MV-4-11 (cell line): ENCODE data around the gene ASXL2.
"Not testable (repeated sequence)": the region's sequence is repeated elsewhere in the genome, so short reads cannot be mapped to it uniquely, and the experiment has no call there.

Experiments
- DNase-seq: peaks from one replicate; lab custom pipeline; 2025; lab: John Stamatoyannopoulos, UW

The ASXL2 gene

DNA sequence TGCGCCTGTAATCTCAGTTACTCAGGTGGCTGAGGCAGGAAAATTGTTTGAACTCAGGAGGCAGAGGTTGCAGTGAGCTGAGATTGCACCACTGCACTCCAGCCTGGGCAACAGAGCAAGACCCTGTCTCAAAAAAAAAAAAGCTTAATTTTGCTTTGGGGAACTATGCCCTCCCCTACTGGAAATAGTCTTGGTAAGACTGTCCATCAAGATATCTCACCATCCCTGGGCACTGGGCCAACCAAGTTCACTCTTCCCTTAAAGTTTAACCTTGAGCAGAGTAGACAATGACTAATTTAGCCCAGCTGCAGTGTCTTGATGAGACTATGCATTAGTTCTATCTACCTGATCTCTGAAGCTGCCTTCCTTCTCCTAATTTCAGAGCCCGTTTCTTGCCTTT, 44.7 kb downstream of the ASXL2 start:
- peak; percentile 24 for DNase-seq

DNA sequence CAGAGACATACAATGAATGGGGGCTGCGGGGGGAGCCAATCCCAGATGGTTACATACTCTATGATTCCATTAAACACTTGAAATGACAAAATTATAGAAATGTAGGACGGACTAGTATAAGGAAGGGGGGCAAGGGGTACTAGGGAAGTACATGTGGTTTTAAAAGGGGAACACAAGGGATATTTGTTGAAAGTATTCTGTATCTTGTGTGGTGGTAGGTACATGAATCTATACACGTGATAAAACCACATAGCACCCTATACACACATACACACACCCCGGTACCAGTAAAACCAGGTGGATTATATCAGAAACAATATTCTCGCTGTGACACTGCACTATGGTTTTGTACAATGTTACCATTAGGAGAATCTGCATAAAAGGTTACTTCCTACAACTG, 45.4 kb downstream of the ASXL2 start:
- DNase-seq: no peak

DNA sequence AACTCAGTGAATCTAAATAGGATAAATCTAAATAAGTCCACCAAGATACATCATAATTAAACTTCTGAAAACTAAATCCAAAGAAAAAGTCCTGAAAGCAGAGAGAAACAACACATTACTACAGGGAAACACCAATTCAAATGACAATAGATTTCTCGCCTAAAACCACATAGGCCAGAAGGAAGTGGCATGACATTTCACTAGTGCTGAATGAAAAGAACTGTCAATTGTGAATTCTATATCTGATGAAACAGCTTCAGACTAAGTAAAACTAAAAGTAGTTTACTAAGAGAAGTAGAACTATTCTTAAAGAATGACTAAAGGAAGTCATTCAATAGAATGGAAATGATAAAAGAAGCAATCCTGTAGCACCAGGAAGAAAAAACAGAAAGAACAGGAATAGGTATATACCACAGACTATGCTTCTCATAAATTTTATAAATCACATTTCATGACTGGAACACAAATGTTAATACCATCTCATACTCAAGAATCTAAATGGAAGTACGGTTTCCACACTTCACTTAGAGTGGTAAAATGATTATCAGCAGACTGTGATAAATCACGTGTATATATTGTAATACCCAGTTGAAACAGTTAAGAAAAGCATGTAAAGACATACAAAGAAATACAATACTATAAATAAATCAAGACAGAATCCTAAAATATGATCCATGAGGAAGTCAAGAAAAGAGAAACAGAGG, 46.4 kb downstream of the ASXL2 start:
- DNase-seq: peak; percentile 29

DNA sequence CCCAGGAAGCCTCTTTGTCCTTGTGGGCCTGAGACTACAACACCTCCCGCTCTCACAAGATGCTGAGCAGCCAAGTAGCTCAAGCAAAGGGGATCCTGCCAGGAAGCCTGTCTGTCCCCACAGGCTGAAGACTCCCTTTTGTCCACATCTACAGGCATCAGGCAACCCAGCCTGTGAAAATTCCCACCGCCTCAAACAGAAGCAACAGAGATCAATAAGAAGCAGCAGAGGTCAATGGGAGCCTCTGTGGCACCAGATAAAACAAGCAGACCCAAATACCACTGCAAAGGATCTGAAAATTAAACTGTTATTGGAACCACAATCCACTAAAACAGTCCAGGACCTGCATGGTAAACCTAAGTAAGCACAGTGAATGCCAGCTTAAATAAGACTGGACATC, 48.5 kb downstream of the ASXL2 start:
- DNase-seq: no peak

DNA sequence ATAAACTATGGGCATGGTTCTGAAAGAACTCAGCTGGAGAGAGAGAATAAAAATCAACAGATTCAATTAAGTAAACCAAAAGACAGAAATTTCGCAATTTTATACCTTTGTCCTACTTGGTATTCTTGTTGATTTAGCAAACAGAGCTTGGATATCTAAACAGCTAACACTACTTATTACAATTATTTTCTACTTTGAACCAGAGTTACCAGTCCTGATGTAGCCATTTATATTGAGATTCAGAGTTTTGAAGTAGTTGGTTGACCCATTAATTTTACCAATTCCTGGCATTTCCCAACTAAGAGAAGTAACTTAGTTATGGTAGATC, 48.9 kb downstream of the ASXL2 start:
- DNase-seq: no peak

GRCh38 chr2:25828532-25829376, 49.5 kb downstream of the ASXL2 start:
- not testable (repeated sequence) for DNase-seq

DNA sequence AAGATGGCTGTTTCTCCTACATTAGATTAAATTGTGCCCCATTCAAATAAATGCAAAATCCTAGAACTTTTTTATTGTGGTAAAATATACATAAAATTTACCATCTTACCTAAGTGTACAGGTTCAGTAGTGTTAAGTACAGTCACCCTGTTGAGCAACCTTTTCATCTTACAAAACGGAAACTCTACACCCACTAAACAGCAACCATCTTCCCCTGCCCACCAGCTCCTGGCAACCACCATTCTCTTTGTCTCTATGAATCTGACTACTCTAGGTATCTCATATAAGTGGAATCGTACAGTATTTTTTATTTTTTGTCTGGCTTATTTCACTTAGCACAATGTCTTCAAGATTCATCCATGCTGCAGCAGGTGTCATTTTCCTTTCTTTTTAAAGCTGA, 53.0 kb downstream of the ASXL2 start:
- DNase-seq: no peak

- DNase-seq: no peak
Observed at GRCh38 chr2:25824718-25825117, 53.6 kb downstream of the ASXL2 start.

- DNase-seq: no peak
Observed at GRCh38 chr2:25824216-25824615, 54.1 kb downstream of the ASXL2 start.

DNA sequence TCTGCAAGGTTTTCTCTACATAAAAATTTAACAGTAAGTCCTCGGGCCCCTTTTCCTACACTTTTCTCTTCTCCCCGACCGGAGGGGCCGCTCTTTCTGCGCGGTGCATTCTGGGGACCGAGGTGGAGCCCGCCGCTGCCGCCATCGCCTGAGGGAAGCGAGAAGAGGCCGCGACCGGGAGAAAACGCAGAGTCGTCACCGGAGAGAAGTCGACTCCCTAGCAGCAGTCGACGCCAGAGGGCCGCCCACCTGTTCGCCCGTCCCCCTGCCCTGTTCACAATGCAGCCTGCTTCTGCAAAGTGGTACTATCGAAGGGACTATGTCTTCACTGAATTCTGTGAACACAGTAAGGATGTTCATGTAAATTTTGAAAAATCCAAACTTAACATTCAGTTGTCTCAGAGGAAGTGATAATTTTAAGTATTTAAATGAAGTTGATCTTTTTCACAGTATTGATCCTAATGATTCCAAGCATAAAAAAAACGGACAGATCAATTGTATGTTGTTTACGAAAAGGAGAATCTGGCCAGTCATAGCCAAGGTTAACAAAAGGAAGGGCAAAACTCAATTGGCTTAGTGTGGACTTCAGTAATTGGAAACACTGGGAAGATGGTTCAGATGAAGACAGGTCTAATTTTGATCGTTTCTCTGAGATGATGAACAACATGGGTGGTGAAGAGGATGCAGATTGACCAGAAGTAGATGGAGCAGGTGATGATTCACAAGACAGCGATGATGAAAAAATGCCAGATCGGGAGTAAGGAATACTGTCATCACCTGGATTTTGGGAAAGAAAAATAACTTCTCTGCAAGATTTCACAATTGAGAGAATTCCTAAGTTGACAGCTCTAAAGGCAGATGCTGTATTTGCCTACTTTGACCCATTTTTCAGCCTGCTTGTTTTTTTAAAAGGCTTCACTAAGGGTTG, 55.8 kb downstream of the ASXL2 start:
- DNase-seq: no peak

DNA sequence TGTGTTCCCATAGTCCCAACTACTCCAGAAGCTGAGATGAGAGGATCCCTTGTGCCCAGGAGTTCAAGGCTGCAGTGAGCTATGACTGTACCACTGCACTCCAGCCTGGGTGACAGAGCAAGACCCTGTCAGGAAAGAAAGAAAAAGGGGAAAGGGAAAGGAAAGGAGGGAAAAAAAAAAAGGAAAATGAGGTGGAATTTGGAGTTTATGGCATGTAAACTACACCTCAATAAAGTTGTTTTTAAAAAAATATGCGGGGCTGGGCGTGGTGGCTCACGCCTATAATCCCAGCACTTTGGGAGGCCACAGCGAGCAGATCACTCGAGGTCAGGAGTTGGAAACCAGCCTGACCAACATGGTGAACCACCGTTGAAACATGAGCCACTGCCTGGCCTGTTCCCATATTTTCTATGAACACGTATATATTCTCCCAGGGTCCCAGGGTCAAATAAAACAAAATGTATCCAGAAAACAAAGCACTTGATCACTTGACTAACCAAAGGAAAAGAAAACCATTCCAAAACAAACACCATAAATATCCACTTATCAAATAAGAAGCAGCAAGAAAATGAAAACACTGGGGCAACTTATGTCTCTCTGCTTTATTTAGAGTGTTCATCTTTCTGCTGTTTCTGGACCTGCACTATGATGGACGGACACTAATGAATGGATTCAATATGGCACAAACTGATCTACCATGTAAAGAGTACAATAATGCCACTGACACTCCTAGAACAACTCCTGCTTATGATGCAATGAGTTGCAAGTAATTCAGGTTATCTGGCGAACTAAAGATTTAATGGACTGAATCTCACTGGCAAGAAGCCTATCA, 56.8 kb downstream of the ASXL2 start:
- peak; percentile 11 for DNase-seq

DNA sequence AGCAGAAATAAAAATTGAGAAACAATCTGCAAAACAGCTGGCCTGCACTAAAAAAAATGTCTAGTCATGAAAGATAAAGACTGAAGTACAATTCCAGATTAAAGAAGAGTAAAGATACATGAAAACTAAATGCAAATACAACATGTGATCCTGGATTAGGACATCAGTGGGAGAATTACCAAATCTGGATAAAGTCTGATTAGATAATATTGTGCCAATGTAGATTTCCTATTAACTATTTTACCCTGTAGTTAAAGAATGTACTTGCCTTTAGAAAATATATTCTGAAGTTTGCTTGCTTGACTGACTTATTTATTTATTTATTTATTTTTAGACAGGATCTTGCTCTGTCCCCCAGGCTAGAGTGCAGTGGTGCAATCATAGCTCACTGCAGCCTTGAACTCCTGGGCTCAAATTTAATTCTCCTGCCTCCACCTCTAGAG, 58.7 kb downstream of the ASXL2 start:
- DNase-seq: no peak

DNA sequence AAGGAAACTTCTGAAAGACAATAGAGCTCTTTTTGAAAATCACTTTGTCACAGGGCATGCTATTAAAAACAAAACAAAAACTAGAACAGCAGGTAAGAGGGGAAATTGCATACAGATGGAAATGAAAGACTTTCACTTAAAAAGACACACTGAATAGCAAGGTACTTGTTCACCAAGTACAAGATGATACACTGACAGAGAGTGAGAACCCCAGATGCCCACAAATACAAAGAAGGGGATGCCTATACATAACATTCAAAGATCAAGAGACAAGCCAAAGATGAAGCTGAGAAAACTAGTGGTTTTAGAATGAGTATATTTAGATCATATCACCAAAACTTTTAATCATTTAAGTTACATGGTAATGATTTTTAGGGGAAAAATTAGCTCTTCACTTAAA, 60.7 kb downstream of the ASXL2 start:
- DNase-seq: no peak

GRCh38 chr2:25817006-25817405, 61.3 kb downstream of the ASXL2 start:
- no peak for DNase-seq

DNA sequence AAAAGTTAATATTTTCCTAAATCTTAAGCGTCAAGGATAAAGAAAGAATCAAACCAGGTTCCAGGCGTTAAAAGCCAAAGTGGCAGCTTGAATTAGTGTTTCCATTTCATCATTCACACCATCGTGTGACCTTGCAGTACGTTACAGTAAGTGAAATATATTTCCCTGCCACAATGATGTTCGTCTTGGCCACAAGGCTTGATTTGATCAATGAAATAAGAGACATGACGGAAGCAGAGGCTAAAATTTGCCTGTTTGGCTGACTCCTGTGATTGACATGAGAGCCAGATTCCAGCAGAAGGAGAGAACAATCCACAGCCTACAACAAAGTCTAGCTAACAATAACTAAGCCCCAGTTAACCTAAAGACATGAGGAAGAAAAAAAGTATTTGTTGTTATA, 62.0 kb downstream of the ASXL2 start:
- DNase-seq: no peak

DNA sequence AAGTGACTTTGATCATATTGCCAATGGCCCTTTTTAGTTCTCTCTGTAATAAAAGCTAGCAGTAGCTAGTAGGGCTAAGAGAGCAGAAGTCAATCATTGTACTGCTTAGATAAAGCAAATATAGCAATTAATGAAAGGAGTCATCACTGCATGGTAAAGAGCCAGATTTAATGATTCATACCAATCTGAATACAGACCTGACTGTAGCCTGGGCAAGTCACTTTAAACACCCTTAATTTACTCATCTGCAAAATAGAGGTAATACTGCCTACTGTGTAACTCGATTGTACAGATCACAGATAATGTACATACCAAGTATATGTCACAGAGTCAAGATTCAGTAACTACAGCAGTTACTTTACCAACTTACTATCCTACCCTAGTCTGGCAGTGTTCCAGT, 63.6 kb downstream of the ASXL2 start:
- DNase-seq: no peak

DNA sequence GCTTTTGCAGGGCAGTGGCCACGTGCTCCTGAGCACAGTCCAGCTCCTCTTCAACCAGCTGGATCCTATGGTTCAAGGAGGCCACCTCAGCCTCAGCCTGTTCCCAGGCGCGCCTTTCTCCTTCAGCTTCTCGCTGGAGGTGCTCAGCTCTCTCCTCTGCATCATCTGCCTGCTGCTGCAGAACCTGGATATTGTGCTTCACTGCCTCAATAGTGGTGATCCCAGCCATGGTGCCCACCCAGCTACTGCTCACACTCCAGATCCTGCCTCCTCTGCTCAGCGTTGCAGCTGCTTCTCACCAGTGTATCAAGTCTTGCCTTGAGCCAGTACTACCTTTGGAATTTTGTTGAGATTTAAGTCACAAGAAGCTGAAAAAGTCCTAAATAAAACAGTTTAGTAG, 67.9 kb downstream of the ASXL2 start:
- DNase-seq: no peak

DNA sequence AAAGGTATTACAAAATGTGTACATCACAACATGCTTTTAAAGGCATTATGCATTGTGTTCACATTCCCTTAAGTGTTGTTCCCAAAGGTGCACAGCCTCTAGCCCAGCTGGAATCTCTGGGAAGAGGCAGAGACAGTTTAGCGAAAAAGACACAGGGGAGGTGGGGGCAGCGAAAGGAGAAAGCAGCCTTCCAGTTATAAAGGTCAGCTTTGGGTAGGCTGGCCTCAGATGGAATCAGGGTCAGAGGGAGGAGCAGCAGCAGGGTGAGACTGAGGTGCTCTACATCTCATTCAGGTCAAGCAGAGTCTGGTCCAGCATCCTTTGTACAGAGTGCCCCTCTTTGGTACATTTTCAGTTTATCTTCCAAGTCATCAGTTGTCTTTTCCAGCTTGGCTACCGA, 68.6 kb downstream of the ASXL2 start:
- no peak for DNase-seq

DNA sequence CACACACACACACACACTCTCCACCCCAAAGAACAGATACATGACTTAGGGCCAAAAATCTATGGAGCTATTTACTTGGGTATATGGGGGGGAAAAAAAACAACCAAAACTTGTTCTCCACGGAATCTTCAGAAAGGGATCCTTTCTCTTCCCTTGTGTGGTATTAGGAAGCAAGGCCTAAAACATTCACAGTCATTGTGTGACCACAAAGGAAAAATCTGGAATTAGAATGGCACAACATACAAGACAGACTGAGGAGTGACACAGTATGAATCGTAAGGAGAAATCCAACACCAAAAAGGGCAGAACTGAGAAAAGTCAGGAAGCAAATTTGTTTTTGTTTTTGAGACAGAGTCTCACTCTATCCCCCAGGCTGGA, 70.3 kb downstream of the ASXL2 start:
- DNase-seq: no peak

- no peak for DNase-seq
Observed at GRCh38 chr2:25806941-25807340, 71.3 kb downstream of the ASXL2 start.

DNA sequence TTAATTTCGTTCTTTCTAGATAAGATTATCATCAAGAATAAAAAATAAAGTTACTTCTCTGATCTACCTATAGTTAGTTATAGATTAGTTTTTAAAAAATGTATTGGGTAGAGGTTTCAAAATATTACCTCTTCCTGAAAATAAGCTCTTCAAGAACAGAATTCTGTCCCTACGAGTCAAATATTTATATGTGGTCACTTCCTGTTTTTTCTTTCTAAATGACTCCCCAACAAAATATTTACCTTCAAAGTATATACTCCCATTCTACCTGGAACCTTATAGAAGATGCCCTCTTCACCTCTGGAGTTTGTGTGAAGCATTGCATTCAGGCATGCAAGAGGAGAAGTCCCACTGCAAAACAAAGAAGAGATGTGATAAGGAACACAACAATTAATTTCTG, 72.3 kb downstream of the ASXL2 start:
- peak; percentile 15 for DNase-seq

DNA sequence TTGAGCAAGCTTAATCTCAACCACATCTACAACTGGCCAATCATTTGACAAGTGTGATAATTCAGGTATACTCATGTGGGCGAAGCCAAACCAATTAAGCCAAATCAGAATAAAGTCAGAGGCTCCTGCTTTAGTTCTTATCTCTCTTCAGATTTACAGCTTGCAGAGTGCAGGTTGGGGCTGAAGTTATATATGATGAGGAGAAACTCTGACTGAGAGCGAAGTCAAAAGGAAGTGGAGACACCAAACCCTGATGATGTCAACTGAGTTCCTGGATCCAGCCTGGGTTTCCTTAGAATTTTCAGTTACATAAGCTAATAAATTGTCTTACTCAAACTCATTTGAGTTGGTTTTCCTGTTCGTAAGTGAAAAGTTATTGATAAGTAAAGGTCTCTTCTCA, 73.9 kb downstream of the ASXL2 start:
- DNase-seq: no peak
